Activated CD4-positive, alpha-beta T cell treated with anti-CD3 and anti-CD28 coated beads, Interleukin-10, Interleukin-2, amounts not matched to agents 100 ng/mL and 50 ng/mL, durations not matched to agents 16 hours and 8 hours (primary cell): ENCODE data around the gene PLEKHO2.
A peak's percentile ranks its signal among the peaks of the same experiment; 100 is the strongest.
"Not testable (repeated sequence)": the region's sequence is repeated elsewhere in the genome, so short reads cannot be mapped to it uniquely, and the experiment has no call there.

ENCODE experiments used
- DNase-seq: peaks from one replicate; pipeline ENCODE4 v3.0.0-alpha.2; 2020

Gene PLEKHO2

GRCh38 chr15:64841344-64842095, at the start of gene PLEKHO2:
TSS of gene PLEKHO2 (plus strand) at chr15:64841915. CDS start at chr15:64842017, 102 bp downstream.
- DNase-seq = peak; percentile 95

- DNase-seq = no peak
These were observed 49.4 kb upstream of the PLEKHO2 start for GRCh38 chr15:64792282-64792681.

- not testable (repeated sequence) for DNase-seq
These were observed 46.4 kb upstream of the PLEKHO2 start for GRCh38 chr15:64795299-64795698.

- not testable (repeated sequence) for DNase-seq
These were observed 45.8 kb upstream of the PLEKHO2 start for GRCh38 chr15:64795921-64796320.

- DNase-seq = not testable (repeated sequence)
These were observed 42.8 kb upstream of the PLEKHO2 start for GRCh38 chr15:64798905-64799304.

- DNase-seq = no peak
These were observed 41.2 kb upstream of the PLEKHO2 start for GRCh38 chr15:64800476-64800875.

- no peak for DNase-seq
These were observed 38.2 kb upstream of the PLEKHO2 start for GRCh38 chr15:64803526-64803925.

- DNase-seq = no peak
These were observed 37.1 kb upstream of the PLEKHO2 start for GRCh38 chr15:64804619-64805018.

GRCh38 chr15:64806509-64806908, 35.2 kb upstream of the PLEKHO2 start:
- no peak for DNase-seq

GRCh38 chr15:64807051-64807749, 34.5 kb upstream of the PLEKHO2 start:
- DNase-seq = no peak

- no peak for DNase-seq
These were observed 33.9 kb upstream of the PLEKHO2 start for GRCh38 chr15:64807751-64808222.

- DNase-seq = no peak
These were observed 32.8 kb upstream of the PLEKHO2 start for GRCh38 chr15:64808785-64809453.

GRCh38 chr15:64809649-64810496, 31.8 kb upstream of the PLEKHO2 start:
- peak; percentile 72 for DNase-seq

- DNase-seq = no peak
These were observed 31.0 kb upstream of the PLEKHO2 start for GRCh38 chr15:64810497-64811326.

- no peak for DNase-seq
These were observed 28.6 kb upstream of the PLEKHO2 start for GRCh38 chr15:64813075-64813474.

- DNase-seq = not testable (repeated sequence)
These were observed 27.4 kb upstream of the PLEKHO2 start for GRCh38 chr15:64814283-64814682.

- peak; percentile 23 for DNase-seq
These were observed 26.8 kb upstream of the PLEKHO2 start for GRCh38 chr15:64814965-64815364.

- no peak for DNase-seq
These were observed 25.3 kb upstream of the PLEKHO2 start for GRCh38 chr15:64816452-64816851.

- DNase-seq = no peak
These were observed 16.7 kb upstream of the PLEKHO2 start for GRCh38 chr15:64824929-64825430.

- peak; percentile 98 for DNase-seq
These were observed 16.1 kb upstream of the PLEKHO2 start, which contains the start of gene PIF1 for GRCh38 chr15:64825431-64826294. TSS of gene PIF1 (minus strand) at chr15:64825647. CDS start at chr15:64824335, 1,312 bp downstream.
